HEK293T (cell line): ENCODE data around the gene REXO5.

ENCODE experiments used
- CTBP1 ChIP-seq: fragments of 450-650 bp; IDR thresholded peaks from 2 replicates; pipeline ENCODE4 v1.6.1; 2016; ENCODE audit warnings: borderline replicate concordance
- FOXA1 ChIP-seq: fragments of 450-650 bp; IDR thresholded peaks from 2 replicates; pipeline ENCODE4 v1.6.1; 2016; ENCODE audit warnings: mild to moderate bottlenecking
- LEF1 ChIP-seq: fragments of 450-650 bp; IDR thresholded peaks from 2 replicates; pipeline ENCODE4 v1.6.1; 2017; ENCODE audit warnings: mild to moderate bottlenecking, borderline replicate concordance
- SP1 ChIP-seq: fragments of 450-650 bp; IDR thresholded peaks from 2 replicates; pipeline ENCODE4 v1.6.1; 2017

GRCh38 chr16:20844588-20844987 is 38.3 kb downstream of the REXO5 start:
- TF ChIP-seq FOXA1 (no peak), LEF1 (no peak), SP1 (no peak), CTBP1 (no peak)
